CD14-positive monocyte (primary cell): ENCODE results near the gene PHF21B. TPM values are rescaled to one million over a fixed set of nuclear protein-coding genes. Genes with fewer than 3 reads are reported as not detected.

ENCODE experiments used
- DNase-seq, 3 donors: peaks; one replicate each; pipeline ENCODE4 v3.0.0-alpha.2; 2011 to 2022
- H2AFZ ChIP-seq: 2 replicates; pipeline ENCODE4 v1.6.0; 2012; ENCODE audit warnings: mild to moderate bottlenecking, low read depth, low read length, inconsistent platforms; ENCODE audit not compliant: insufficient read depth, poor library complexity, severe bottlenecking
- H3K27ac ChIP-seq, 2 donors: 1 replicate in 1 of 2; 2 replicates in 1 of 2; pipeline ENCODE4 v1.5.1; 2012 to 2013; ENCODE audit warnings: low read length in 2 of 2, control low read depth in 1 of 2, inconsistent platforms in 1 of 2, low read depth in 1 of 2, mild to moderate bottlenecking in 1 of 2
- H3K27me3 ChIP-seq, 2 donors: one replicate each; pipeline versions ENCODE4 v1.6.0 to v1.6.1; 2011 to 2013; ENCODE audit warnings: low read length in 2 of 2; ENCODE audit not compliant: control insufficient read depth in 2 of 2, insufficient read depth in 2 of 2
- H3K36me3 ChIP-seq, 2 donors: replicated peaks in 1 of 2; 1 replicate in 1 of 2; 2 replicates in 1 of 2; pipeline versions ENCODE4 v1.5.1 to v1.6.1; 2012 to 2013; ENCODE audit warnings: low read length in 2 of 2, control low read depth in 1 of 2, inconsistent platforms in 1 of 2, mild to moderate bottlenecking in 1 of 2; ENCODE audit not compliant: insufficient read depth in 2 of 2, control insufficient read depth in 1 of 2
- H3K4me1 ChIP-seq, 2 donors: 1 replicate in 1 of 2; 2 replicates in 1 of 2; pipeline versions ENCODE4 v1.5.1 to v1.6.1; 2012 to 2013; ENCODE audit warnings: low read length in 2 of 2, control low read depth in 1 of 2, inconsistent platforms in 1 of 2, mild to moderate bottlenecking in 1 of 2, moderate library complexity in 1 of 2; ENCODE audit not compliant: insufficient read depth in 2 of 2, control insufficient read depth in 1 of 2
- H3K4me2 ChIP-seq: replicated peaks from 2 replicates; pipeline ENCODE3; 2012; ENCODE audit warnings: low read length, moderate library complexity, mild to moderate bottlenecking; ENCODE audit not compliant: poor library complexity, severe bottlenecking; ENCODE audit errors: extremely low read depth
- H3K4me3 ChIP-seq, 3 experiments: fragments of 200-600 bp in 1 of 3; sonication (generic) in 1 of 3; replicated peaks in 1 of 3; 1 replicate in 2 of 3; 2 replicates in 1 of 3; pipeline ENCODE4 v1.5.1; 2011 to 2013; ENCODE audit warnings: low read length in 3 of 3, mild to moderate bottlenecking in 3 of 3, control low read depth in 2 of 3, low read depth in 2 of 3, inconsistent platforms in 1 of 3, moderate library complexity in 1 of 3
- H3K79me2 ChIP-seq: 2 replicates; pipeline ENCODE4 v1.6.0; 2012; ENCODE audit warnings: mild to moderate bottlenecking, control low read depth, inconsistent platforms, low read length, moderate library complexity; ENCODE audit not compliant: insufficient read depth
- H3K9ac ChIP-seq: 2 replicates; pipeline ENCODE4 v1.6.0; 2017; ENCODE audit warnings: low read length, mild to moderate bottlenecking; ENCODE audit not compliant: insufficient read depth, poor library complexity, severe bottlenecking
- H3K9me3 ChIP-seq, 2 donors: replicated peaks in 1 of 2; 1 replicate in 1 of 2; 2 replicates in 1 of 2; pipeline versions ENCODE4 v1.5.1 to v1.6.1; 2012 to 2013; ENCODE audit warnings: low read length in 2 of 2, control low read depth in 1 of 2; ENCODE audit not compliant: control insufficient read depth in 1 of 2, insufficient read depth in 1 of 2
- H4K20me1 ChIP-seq: 2 replicates; pipeline ENCODE4 v1.6.0; 2012; ENCODE audit warnings: mild to moderate bottlenecking, low read length, control low read depth, moderate library complexity; ENCODE audit not compliant: insufficient read depth
- H3K27ac Mint-ChIP-seq, 7 donors: one replicate each; pipeline ENCODE4 v1.8.0; 2020; ENCODE audit warnings: mild to moderate bottlenecking in 7 of 7, mixed read lengths in 7 of 7, moderate library complexity in 6 of 7, inconsistent platforms in 2 of 7
- H3K27me3 Mint-ChIP-seq, 3 donors: one replicate each; pipeline ENCODE4 v1.8.0; 2021 to 2022; ENCODE audit warnings: low read depth in 3 of 3, mild to moderate bottlenecking in 3 of 3, mixed read lengths in 3 of 3, moderate library complexity in 3 of 3, inconsistent platforms in 1 of 3
- H3K36me3 Mint-ChIP-seq, 2 donors: one replicate each; pipeline ENCODE4 v1.8.0; 2020; ENCODE audit warnings: mixed read lengths in 2 of 2, inconsistent platforms in 1 of 2, mild to moderate bottlenecking in 1 of 2
- H3K4me1 Mint-ChIP-seq: one replicate; pipeline ENCODE4 v1.8.0; 2020; ENCODE audit warnings: mild to moderate bottlenecking, mixed read lengths
- H3K4me3 Mint-ChIP-seq, 2 donors: one replicate each; pipeline ENCODE4 v1.8.0; 2020; ENCODE audit warnings: mild to moderate bottlenecking in 2 of 2, mixed read lengths in 2 of 2, moderate library complexity in 1 of 2
- H3K9me3 Mint-ChIP-seq, 7 donors: one replicate each; pipeline ENCODE4 v1.8.0; 2020 to 2022; ENCODE audit warnings: mixed read lengths in 7 of 7, mild to moderate bottlenecking in 6 of 7, moderate library complexity in 6 of 7, inconsistent platforms in 2 of 7
- WGBS: methylation state at CpG from one replicate; pipeline ENCODE4 v1.1.5; 2013; ENCODE audit warnings: missing lambda C conversion rate; ENCODE audit not compliant: insufficient coverage; 5-methylcytosine and 5-hydroxymethylcytosine counted together
- intact Hi-C, 2 donors: fragments of 100-400 bp; cut with micrococcal nuclease; formaldehyde crosslinking; loops; one replicate each; pipeline versions ENCODE4 v1.15.0 to v1.15.1; 2023
- polyA plus RNA-seq, 3 donors: library from polyadenylated mRNA; depleted of rRNA in 1 of 3; unstranded in 2 of 3; stranded (reverse) in 1 of 3; fragments of 300-500 nt in 2 of 3; fragments of >200 nt in 1 of 3; fragmentation: Illumina TruSeq in 2 of 3; gene quantifications; 1 replicate in 2 of 3; 2 replicates in 1 of 3; pipeline ENCODE4 v1.2.3, GENCODE V29; 2012 to 2021
- TF ChIP-seq, protein P1 (sequence below): fragments of 200-600 bp; IDR thresholded peaks from one replicate; pipeline ENCODE4 v1.8.0; 2022; ENCODE audit warnings: antibody characterized with exemption, mild to moderate bottlenecking

PHF21B gene
- polyA plus RNA-seq, 3 donors: not detected

- Histone ChIP-seq H3K79me2 (no peaks in the 10 kb centered on the region), H3K4me1 (no peaks in the 10 kb centered on the region), H3K9ac (no peak overlapping the region), H3K36me3 (no peaks in the 10 kb centered on the region), H4K20me1 (no peaks in the 10 kb centered on the region), H3K27ac (no peak overlapping the region), H3K4me3 (no peak overlapping the region), H3K4me2 (no peak overlapping the region), H3K27me3 (no peaks in the 10 kb centered on the region), H2AFZ (no peak overlapping the region), H3K9me3 (no peaks in the 10 kb centered on the region)
- H3K27me3 Mint-ChIP-seq: peaks cover 2 to 6% (median 5%) of the 10 kb centered on the region in 3 donors
- H3K9me3 Mint-ChIP-seq: no peaks in the 10 kb centered on the region
- H3K27ac Mint-ChIP-seq: no peak overlapping the region
- H3K4me1 Mint-ChIP-seq: no peaks in the 10 kb centered on the region
- 97% methylated on average over 6 of the region's 6 CpGs for WGBS
- intact Hi-C loops: no loop called here
- H3K36me3 Mint-ChIP-seq: no peaks in the 10 kb centered on the region
- DNase-seq: no peak
- TF ChIP-seq, protein P1, sequence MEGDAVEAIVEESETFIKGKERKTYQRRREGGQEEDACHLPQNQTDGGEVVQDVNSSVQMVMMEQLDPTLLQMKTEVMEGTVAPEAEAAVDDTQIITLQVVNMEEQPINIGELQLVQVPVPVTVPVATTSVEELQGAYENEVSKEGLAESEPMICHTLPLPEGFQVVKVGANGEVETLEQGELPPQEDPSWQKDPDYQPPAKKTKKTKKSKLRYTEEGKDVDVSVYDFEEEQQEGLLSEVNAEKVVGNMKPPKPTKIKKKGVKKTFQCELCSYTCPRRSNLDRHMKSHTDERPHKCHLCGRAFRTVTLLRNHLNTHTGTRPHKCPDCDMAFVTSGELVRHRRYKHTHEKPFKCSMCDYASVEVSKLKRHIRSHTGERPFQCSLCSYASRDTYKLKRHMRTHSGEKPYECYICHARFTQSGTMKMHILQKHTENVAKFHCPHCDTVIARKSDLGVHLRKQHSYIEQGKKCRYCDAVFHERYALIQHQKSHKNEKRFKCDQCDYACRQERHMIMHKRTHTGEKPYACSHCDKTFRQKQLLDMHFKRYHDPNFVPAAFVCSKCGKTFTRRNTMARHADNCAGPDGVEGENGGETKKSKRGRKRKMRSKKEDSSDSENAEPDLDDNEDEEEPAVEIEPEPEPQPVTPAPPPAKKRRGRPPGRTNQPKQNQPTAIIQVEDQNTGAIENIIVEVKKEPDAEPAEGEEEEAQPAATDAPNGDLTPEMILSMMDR: no peak
- no peak overlapping the region for H3K4me3 Mint-ChIP-seq
Observed at GRCh38 chr22:44970291-44970690, 39.5 kb downstream of the PHF21B start.

GRCh38 chr22:44969817-44970216 lies 40.0 kb downstream of the PHF21B start:
- no peaks in the 10 kb centered on the region for H3K36me3 Mint-ChIP-seq
- Histone ChIP-seq H3K9ac (no peak overlapping the region), H3K4me2 (no peak overlapping the region), H4K20me1 (no peaks in the 10 kb centered on the region), H3K9me3 (no peaks in the 10 kb centered on the region), H3K36me3 (no peaks in the 10 kb centered on the region), H3K27me3 (no peaks in the 10 kb centered on the region), H3K79me2 (no peaks in the 10 kb centered on the region), H2AFZ (no peak overlapping the region), H3K4me3 (no peak overlapping the region), H3K4me1 (no peaks in the 10 kb centered on the region), H3K27ac (no peak overlapping the region)
- no peak for DNase-seq
- TF ChIP-seq, protein P1: no peak
- intact Hi-C loops: no loop called here
- H3K4me3 Mint-ChIP-seq: no peak overlapping the region
- WGBS: 100% methylated on average over 9 of the region's 9 CpGs
- H3K27me3 Mint-ChIP-seq: peaks cover 2 to 8% (median 6%) of the 10 kb centered on the region in 3 donors
- no peak overlapping the region for H3K27ac Mint-ChIP-seq
- H3K4me1 Mint-ChIP-seq: no peaks in the 10 kb centered on the region
- no peaks in the 10 kb centered on the region for H3K9me3 Mint-ChIP-seq
